Stimulated activated CD4-positive, alpha-beta T cell treated with anti-CD3 and anti-CD28 coated beads, Interleukin-15, amount 100 ng/mL, for 1 hour (primary cell): ENCODE data around the gene SKI.
"Not testable (repeated sequence)": the region's sequence is repeated elsewhere in the genome, so short reads cannot be mapped to it uniquely, and the experiment has no call there.

Experiments used
- DNase-seq, 2 donors: peaks; one replicate each; pipeline ENCODE4 v3.0.0-alpha.2; 2020; ENCODE audit warnings: low read depth in 1 of 2, low spot score in 1 of 2

SKI gene

DNA sequence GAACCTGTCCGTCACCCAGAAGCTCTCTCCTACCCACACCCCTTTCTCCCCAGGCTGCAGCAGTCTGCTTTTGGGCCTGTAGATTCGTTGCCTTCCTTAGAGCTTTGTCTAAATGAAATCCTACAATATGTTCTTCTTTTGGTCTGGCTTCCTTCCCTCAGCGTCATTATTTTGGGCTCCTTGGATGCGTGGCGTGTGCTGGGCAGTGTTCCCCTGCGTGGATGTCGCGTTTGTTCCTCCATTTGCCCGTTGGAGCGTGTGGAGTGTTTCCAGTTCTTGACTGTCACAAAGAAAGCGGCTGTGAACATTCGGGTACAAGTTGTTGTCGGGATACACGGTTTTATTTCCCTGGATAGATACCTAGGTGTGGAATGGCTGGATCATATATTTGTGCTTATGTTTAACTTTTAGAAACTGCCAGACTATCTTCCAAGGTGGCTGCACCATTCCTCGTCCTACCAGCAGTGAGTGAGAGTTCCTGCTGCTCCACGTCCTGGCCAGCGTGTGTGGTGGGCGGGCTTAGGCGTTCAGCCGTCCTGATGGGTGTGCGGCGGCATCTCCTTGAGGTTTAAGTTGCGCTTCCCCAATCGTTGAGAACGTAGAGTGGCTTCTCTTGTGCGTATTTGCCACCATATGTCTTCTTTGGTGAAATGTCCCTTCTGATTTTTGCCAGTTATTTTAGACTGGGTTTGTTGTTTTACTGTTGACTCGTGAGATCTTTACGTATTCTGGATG is 31.7 kb downstream of the SKI start:
- DNase-seq = no peak

DNA sequence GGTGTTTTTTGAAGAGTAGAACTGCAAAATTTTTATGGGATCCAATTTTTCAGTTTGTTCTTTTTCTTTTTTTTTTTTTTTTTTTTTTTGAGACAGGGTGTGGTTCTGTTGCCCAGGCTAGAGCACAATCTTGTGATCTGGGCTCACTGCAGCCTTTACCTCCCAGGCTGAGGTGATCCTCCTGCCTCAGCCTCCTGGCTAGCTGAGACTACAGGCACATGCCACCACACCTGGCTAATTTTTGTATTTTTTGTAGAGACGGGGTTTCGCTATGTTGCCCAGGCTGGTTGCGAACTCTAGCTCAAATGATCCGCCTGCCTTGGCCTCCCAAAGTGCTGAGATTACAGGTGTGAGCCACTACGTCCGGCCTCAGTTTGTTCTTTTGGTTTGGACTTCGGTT is 32.4 kb downstream of the SKI start:
- DNase-seq = not testable (repeated sequence)

DNA sequence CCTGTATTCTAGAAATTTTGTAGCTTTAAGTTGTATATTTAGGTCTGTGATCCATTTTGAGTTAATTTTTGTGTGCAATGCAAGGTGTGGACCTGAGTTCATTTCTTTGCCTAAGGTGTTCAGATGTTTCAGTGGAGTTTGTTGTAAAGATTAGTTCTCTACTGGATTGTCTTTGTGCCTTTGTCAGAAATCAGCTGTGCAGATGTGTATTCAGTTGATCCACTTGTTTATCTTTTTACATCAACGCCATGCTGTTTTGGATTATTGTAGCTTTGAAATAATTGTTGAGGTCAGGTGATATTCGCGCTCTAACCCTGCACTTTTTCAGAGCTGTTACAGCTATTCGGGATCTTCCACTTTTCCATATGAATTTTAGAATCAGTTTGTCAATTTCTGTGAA is 32.8 kb downstream of the SKI start:
- DNase-seq = no peak

DNA sequence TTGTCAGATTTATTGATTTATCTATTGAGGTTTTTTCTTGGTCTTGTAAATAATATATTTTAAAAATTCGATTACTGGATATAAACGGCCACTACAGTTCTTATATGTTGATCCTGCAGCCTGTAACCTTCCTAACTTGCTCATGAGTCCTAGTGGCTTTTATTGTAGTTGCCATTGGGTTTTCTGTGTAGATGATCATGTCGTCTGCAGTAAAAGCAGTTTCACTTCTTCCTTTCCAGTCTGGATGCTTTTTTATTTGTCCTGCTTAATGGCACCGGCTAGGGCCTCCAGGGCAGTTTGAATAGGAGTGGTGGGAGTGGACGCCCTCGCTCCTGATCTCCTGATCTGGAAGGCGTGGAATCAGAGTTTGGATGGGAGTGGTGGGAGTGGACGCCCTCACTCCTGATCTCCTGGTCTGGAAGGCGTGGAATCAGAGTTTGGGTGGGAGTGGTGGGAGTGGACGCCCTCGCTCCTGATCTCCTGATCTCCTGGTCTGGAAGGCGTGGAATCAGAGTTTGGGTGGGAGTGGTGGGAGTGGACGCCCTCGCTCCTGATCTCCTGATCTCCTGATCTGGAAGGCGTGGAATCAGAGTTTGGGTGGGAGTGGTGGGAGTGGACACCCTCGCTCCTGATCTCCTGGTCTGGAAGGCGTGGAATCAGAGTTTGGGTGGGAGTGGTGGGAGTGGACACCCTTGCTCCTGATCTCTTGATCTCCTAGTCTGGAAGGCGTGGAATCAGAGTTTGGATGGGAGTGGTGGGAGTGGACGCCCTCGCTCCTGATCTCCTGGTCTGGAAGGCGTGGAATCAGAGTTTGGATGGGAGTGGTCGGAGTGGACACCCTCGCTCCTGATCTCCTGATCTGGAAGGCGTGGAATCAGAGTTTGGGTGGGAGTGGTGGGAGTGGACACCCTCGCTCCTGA is 33.6 kb downstream of the SKI start:
- not testable (repeated sequence) for DNase-seq

DNA sequence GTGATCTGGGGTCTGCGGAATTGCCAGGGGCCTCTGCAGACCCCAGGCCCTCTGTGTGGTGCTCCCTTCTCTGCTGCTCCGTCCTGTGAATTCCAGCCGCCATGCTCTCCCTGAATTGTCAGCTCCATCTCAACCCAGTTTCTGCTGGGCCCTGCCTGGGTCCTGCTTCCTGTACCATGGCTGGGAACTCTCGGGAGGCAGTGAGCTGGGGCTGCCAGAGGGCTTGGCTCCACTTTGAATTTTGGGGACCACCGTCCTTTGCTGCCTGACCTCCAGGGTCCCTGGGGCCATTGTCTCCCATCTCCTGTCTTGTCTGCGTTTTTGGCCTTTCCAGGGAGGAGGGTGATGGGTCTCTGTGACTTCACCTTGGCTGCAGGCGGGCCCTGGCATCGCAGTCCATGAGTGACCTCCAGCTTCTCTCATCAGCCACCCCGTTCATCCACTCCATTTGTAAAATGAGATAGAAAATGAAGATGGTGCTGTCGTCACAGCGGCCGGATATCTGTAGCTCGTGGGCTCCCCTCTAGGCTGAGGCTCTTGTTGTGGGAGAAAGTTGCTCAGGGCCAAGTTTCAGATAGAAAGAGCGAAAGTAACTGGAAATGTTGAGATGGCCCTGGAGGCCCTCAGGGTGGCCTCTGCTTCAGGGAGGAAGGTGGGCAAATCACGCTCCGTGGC is 38.3 kb downstream of the SKI start:
- DNase-seq = no peak

DNA sequence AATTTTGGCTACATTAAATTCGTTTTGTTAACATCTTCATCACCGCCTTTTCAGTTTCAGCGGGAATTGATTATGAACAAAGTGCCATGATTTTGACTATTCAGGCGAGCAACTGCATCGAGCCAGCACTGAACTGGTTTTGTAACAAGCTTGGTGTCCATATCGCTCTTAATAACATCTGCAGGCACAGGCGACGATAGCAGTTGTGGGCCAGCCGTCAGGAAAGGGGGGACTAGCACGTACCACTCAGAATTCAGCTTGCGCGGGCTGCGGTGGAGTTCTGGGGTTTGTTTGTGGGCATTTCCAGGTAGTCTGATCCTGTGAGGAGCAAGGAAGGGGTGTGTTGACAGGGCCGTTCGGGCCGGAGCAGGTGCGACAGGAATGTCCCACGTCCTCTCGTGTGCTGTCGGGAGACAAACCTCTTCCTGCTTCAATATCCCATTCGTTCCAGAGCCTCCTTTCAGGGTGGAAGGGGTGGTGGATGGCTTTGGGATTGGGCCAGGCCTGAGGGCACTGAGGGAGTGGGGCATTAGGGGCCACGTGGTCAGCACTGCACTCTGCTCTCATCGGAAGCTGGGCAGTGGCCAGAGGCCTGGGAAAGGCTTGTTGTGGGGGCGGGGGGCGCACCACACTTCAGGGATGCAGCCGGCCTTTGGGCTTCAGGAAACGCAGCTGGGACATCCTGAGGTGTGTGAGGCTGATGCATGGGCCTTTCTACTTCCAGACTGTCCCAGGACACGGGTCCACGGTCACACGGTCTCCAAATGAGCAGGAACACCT is 39.1 kb downstream of the SKI start:
- DNase-seq = no peak

DNA sequence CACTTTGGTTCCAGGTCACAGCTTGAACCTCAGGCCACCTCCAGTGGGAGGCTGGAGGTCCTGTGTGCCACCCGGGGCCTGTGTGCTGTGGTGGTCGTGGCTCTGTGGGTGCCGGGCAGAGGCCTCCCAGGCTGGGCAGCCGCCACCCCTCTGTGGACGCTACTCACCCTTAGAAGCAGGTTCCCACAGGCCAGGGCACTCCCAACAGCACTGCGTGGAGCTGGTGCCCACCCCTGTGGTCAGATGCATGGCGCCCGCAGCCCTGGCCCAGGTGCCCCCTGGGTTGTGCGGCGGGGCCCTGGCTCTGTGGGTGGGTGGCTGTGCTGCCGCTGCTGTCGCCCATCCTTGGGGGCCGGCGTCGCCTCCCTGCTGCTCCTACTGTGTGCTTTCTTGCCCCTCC is 39.7 kb downstream of the SKI start:
- no peak for DNase-seq

DNA sequence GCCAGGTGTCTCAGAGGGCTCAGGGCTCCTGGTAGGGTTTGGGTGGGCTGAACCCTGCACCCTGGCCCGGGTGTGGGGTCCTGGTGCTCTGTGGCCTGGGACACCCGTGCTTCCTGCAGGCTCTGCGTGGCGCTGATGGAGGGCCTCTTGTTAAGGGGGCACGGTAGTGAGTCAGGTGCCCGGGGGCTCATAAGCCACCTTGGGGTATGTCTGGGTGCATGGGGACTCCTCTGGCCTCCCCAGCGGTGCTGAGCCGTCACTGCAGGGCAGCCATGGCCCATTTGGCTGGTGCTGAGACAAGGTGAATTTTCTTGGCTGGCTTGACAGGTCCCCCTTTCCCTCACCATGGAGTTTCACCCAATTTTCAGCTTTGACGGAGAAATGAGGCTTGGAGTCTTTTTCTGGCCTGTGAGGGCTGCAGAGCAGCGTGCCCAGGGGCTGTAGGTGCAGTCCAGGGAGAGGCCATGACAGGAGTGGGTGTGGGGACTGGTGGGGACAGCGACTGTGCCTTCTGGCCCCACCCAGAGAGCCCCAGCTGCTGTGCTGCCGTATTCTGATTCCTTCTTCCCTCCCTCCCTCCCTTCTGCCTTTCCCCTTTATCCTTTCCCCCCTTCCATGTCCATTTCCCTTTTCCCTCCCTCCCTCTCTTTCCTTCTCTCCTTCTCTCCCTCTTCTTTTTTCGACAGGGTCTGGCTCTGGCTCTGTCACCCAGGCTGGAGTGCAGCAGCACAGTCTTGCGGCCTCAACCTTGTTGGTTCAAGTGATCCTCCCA is 40.4 kb downstream of the SKI start:
- DNase-seq = no peak

DNA sequence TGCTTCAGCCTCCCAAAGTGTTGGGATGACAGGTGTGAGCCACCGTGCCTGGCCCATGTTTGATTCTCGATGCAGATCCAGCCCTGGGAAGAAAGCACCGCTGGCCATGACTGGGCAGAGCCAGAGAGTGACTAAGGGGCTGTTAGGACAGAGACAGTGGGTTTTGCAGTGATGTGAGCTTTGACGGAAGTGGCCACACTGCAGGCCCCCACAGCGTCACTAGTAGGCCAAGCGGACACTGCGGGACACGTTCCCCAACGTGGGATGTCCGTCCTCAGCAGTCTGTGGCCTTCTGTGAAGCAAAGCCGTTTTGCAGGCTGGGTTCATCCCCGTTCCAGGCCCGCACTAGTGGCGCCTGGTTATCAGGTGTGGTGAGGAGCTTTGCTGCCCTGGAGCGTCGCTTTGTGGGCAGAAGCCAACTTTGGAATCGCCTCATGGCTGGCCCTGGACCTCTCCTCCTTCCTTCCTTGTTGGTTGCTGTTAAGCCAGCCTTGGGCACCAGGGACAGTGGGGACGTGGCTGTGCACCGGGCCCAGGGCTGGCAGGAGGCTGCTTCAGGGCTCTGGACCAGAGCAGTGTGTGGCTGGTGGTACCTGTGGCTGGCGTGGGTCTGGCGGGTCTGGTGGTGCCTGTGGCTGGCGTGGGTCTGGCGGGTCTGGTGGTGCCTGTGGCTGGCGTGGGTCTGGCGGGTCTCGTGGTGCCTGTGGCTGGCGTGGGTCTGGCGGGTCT is 41.2 kb downstream of the SKI start:
- no peak for DNase-seq

DNA sequence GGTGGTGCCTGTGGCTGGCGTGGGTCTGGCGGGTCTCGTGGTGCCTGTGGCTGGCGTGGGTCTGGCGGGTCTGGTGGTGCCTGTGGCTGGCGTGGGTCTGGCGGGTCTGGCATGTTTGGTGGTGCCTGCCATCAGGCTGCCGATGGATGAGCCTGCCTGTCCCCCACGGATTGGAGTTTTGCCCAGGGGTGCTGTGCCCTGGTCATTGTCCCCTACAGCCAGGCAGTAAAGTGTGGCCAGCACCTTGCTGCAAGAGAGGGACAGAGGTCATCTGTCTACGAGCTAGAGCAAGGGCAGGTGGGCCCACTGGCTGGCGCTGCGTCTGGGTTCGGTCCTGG is 41.8 kb downstream of the SKI start:
- DNase-seq = no peak

DNA sequence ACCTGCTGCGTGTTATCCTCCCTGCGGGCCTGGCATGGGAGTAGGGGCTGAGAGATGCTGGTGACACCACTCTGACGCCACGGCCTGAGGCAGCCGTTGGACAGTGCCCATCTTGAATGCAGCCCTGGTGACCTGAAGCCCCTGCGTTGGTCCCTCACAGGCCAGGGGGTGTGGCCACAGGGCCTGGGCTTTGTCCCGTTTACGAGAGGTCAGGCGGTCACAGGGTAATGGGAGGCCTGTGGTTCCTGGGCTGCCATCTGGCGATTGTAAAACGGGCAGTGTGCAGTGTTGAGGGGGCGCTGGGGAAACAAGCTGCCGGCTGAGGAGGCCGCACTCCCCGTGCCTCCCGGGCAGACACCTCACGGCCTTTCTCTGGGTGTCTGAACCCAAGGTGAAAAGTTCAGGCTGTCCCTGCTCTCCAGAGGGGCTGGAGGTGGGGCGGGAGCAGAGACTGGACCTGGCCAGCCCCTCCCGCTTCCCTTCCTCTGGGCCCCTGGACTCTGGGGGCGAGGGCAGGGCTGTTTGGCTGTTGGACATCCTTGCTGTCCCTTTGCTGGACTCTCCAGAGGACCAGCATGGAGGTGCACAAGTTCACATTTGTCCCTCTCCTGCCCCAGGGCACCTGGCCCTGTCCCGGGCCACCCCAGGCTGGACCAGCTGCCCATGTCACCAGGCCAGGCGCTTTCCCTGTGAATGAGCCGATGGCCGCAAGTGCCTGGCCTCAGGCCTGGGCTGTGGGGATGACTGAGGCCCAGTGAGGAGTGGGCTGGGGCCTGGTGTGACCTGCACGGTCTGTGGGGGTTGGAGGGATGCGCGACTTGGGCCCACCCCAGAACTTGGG is 42.4 kb downstream of the SKI start:
- no peak for DNase-seq

DNA sequence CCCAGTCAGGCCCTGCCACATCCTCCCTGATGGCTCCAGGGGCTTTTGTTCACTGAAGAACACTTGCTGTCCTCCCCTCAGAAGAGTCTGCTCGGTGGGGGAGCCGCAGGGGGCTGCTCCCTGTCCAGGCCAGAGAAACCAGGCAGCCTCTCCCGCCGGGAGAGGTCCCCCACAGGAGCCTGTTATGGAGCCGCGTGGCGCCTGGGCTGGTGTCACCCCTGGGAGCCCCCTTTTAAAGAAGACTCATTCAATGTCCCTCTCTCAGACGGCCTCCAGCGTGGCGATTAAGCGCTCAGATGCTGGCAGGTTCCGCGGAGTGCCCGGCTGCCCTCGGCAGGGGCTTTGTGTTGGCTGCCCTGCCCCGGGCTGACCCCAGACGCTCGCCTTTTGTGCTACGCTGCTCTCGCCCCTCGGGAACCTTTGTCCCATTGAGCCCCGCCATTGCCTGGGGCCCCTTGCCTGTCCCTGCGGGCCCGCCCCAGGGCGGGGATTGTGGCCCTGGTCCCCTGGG is 43.1 kb downstream of the SKI start:
- no peak for DNase-seq

DNA sequence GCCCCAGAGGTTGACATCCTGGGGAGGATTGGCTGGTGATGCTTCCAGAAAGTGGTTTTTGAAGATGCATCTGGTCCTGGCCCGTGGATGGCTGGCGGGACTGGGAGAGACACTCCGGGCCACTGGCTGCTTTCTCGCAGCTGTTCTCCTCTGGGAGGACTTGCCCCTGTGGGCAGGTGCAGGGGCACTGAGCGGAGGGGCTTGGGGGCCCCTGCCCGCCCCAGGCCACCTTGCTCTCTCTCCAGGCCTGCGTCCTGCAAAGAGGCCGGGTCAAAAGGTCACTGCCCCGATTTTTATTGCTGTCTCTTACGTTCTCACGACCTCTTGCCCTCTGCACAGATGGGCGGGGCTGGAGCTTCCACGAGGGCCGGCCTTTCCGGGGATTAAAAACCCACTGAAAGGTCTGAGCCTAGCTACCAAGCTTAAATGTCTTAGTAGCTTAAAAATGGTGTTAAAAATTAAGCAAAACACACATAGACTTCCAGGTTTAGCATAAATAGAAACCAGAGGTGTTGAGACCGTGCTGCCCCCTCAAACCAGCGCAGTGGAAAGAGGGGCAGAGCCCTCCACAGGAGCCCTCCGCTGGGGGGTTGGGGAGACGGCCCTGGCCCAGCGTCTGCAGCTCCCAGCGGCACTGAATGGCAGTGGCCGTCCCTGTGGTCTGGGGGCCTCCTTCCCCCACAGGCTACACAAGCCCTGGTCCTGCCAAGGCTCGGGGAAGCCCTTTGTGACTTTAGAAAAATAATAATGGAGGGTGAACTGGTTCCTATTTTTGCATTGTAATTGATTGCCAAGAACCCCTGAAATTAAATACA is 43.9 kb downstream of the SKI start:
- no peak for DNase-seq

DNA sequence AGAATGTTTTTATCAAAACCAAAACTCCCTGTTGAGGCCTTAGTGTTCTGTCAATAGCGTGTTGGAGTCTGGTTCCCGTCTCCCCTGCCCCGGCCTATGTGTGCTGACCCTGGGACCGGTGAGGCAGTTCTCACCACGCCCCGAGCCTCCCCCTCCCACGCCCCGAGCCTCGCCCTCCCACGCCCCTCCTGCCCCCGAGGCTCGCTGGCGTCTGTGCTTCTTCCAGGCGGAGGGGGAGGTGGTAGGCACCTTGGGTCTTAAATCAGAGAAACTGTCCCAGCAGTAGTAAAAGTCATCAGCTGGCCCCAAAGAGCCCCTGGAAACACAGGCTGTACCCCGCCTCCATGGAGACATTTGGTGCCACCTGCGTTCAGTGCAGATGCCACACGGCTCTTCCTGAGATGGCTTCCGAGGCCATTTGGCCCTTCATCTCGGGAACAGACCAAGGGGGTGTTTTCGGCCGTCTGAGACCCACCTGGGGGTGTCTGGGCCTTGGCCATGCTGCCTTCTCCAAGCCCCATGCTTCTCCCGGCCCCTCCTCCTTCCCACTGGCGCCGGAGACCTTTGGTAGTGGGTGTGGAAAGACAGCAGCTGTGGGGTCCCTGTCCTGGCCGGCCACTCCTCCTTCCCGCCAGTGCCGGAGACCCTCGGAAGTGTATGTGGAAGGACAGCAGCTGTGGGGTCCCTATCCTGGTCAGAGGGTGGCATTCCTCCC is 44.7 kb downstream of the SKI start:
- no peak for DNase-seq

DNA sequence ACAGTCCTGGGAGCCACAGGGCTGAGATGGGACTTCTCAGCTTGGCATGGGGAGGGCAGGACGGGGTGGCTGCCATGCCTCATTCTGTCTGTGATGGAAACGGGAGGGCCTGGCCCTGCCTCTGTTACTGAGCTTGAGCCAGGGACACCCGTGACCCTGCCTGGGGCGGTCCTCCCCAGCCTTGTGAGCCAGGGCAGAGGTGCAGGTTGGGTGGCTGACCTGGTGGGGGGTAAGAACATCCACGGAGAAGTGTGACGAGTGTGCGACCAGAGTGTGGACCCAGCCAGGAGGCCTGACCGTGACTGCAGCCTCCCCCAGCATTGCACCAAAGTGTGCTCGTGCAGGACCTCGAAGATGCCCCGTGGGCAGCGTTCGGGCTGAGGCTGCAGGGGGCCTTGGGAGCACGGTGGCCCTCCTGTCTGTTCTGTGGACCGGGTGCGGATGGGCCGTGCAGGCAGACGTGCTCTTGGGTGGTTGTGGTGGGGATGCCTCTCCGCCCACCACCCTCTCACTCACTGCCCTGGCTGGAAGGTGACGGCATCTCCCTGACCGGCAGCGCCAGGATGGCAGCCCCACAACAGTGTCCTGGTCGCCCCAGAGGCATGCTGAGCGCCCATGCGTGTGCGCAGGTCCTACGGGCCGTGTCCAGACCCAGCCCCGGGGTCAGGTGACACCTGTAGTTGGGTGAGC is 45.4 kb downstream of the SKI start:
- DNase-seq = no peak

DNA sequence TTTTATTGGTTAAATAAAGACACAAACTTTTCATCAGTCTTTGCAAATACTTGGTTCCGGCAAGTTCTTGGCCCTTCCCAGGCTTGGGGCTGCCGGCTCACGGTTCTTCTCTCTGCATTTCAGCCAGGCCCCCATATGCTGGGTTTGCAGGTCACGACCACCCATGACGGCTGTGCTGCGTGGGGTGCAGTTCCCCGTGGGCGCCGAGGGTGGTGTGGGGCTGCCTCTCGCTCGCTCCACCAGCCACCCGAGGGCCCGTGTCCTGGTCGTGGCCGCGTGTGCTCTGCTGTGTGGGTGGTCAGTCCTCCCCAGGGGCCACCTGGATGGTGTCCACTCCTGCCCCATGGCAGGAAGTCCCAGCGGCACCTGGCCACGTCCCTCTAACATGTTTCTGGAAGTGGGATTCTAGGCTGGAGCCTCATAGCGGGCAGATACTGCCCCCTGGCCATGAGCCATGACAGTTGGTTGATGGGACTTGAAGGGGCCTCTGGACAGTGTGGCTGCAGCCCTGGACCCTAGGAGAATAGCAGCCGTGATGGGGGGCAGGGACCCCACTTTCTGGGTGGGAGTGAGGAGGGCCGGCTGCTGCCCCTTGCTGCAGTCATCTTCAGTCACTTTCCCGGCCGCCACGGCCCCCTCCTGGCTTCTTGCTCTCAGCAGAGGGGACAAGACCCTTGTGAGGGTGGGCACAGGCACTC is 46.3 kb downstream of the SKI start:
- no peak for DNase-seq
